NCI-H1930 (cell line): ENCODE measurements around the gene CCDC122.
A peak's percentile ranks its signal among the peaks of the same experiment; 100 is the strongest.

Experiments
- DNase-seq, 2 experiments: peaks; one replicate each; lab custom pipeline; 2025; lab: John Stamatoyannopoulos, UW

Gene CCDC122

DNA sequence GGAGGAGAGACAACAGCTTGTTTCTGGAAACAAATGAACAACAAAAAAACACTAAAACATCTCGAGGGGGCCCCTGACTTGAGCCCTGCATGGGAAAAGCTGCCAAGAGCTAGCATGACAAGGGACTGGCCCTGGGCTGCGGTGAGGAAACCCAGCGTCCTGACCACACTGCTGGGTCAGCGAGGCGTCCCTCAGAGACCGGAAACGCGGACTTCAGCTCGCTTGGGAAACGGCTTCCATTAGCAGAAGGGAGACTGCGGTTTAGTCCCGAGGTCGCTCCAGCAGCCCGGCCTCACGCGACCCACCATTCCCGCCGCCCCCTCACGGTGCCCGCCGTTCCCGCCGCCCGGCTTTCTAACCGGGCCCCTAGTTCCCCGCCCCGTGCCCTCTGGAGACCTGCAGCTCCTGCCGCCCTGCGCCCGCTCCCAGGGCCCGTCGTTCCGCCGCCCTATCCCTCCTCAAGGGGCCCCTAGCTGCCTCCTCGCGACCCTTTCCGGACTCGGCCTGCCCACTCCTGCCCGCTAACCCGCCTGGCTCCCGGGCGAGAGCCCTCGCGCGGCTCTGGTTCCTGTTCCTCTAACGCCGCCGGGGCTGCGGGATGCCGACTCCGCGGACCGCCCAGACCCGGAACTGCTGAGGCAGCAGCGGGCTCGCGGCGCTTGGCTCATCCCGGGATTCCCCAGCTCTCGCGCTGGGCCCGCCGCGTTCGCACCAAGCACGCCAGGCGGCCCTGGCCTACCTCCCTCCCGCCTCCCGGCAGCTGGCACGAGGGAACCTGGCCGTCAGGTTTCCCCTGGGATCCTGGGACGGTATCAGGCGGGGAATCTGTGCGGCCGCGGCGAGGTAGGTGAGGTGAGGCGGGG lies at the start of gene CCDC122:
CCDC122 (minus strand) TSS at position 849 of the 863 bp plus-strand sequence. CDS start 10,364 bp downstream, outside the sequence.
- DNase-seq, result peak; percentile 69 to 74

DNA sequence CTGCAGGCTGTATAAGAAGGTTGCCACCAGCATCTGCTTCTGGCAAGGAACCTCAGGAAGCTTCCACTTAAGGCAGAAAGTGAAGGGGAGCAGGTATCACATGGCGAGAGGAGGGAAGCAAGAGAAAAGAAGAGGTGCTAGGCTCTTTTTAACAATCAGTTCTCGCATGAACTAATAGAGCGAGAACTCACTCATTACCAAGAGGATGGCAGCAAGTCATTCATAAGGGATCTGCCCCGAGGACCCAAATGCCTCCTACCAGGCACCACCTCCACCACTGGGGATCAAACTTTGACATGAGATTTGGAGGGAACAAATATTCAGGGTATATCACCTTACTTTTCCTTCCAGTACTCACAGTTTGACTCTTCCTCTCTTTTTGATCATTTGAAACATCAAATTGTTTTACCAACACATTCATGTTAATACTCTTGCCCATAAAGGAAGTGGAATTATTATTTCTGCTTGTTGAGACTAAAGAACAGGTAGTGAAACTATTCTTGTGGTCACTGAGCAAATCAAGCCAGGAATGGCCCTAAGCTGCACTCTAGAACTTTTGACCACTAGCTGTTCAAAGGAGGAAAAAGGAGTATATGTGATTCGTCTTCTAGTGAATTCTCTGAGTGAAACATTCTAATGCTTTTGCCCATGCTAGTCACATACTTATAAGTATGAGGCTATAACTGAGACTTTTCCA lies 45.2 kb upstream of the CCDC122 start:
- no peak for DNase-seq

DNA sequence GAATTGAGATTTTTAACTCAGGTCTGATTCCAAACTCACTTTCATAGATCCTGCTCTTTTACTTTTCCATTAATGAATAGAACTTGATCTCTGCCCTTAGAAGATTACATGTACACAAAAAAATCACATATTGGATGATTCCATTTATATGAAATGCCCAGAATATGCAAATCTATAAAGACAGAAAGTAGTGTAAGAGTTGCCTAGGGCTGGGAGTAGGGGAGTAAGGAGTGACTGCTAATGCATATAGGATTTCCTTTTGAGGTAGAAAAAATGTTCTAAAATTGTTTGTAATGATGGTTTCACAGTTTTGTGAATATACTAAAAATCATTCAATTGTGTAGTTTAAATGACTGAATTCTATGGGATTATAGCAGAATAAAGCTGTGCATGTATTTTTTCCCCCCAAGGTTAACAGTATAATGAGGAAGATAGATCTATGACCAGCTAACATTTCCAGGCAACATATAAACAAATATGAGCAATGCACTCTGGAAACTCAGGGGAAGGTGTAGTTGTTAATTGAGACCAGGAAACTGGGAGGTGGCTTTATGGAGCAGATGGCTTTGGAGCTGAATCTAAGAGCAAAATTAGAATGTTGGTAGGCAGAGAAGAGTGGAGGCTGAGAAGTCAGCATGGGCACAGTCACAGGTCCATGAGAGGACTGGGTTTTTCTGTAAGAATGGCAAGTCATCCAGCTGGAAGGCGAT lies 41.6 kb upstream of the CCDC122 start:
- no peak for DNase-seq

DNA sequence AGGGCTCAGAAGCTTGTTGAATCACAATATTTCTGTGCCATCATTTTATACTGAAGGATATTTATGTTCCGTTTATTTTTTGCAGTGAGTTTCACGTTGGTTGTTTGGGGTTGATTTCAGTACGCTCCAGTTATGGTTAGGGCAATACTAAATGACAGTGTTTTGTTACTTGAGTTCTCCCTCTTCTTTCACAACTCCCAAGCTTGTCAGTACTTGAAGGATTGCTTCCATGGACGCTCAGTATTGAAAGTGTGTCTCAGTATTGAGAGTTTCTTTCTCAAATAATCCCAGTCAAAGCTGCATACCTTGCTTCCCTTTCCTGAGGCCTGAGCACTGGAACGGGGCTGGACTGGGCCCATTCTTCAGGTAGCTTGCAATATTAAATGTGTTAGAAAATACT lies 39.1 kb upstream of the CCDC122 start:
- no peak for DNase-seq

DNA sequence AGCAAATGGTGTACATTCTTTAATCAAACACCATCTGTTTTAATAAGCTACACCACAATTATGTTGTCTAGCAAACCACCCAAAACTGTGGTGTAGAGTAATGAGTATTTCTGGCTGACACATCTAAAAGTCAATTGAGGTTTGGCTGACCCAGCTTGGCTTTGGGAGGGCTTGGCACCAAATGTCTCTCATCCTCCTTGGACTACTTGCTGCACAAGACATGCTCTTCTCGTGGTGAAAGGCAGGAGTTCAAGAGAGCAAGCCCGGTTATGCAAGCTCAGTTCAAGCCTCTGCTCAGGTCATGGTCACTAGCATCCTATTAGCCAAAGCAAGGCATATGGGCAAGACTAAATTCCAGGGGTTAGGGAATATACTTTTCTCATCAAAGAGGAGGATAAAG lies 37.3 kb upstream of the CCDC122 start:
- DNase-seq, result no peak

DNA sequence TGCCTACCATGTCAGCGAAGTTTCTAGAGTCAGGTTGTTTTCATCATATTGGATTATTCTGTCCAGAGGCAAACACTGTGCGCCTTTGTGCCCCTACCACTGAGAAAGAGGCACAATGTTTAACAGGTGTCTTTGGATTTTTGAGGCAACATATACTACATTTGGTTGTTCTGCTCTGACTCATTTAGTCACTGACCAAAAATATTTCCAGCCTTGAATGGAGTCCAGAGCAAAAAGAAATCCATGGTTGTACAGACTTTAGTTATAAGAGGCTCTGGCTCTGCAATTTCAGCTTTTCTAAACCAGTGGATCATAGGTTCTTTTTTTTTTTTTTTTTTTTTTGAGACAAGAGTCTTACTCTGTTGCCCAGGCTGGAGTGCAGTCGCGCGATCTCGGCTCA lies 35.9 kb upstream of the CCDC122 start:
- no peak for DNase-seq

DNA sequence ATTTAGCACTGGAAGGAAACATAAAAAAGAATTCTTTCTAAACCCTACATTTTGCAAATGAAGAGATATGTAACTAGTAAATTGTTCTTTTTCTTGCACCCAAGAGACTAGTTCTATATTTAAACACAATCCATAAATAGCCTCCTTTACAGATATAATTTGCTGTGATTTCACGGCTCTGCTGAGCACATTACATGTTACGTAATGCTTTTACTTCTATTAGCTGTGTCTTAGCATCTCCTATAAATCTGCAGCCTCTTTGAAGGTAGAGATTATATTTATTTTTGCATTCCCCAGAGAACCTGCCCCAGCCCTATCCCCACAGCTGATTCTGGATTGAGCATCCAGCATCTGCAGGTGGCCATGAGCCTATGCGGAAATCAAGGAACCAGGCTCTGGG lies 32.3 kb upstream of the CCDC122 start:
- DNase-seq, result peak in 1 of 2 experiments; percentile 38

DNA sequence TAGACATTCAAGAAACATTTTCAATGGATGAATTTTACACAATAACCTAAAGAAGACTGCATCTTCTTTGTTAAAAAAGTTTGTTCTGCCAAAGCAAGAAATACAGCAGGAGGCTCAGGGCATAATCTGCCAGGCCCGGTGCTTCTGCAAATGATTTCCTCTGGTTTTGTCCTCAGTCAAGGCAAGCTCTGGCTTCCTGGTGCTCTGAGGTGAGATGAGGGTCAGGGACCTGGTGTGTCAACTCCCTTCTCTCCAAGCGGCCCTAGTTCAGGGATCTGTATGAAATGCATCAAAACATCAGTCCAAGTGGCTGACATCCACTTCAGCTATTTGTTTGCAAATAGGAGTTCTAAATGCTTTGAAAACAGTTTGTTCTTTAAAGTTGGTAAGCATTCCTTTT lies 31.7 kb upstream of the CCDC122 start:
- no peak for DNase-seq

DNA sequence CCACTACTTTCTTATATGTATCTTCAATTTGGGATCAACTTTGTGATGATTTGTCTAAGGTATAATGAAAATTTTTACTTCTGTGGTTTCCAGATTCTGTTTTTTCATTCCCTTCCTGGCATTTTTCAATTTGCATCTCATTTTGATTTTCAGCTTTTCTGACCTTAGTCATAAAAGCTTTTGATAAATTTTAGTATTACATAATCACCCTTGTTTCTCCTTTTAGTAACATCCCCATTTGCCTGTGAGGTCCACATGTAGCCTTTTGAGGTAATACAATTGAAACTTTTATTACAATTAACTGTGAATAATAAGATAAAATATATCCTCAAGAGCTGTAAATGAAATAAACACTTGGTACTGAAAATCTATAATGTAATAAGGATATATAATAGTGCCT lies 31.3 kb upstream of the CCDC122 start:
- DNase-seq, result no peak

DNA sequence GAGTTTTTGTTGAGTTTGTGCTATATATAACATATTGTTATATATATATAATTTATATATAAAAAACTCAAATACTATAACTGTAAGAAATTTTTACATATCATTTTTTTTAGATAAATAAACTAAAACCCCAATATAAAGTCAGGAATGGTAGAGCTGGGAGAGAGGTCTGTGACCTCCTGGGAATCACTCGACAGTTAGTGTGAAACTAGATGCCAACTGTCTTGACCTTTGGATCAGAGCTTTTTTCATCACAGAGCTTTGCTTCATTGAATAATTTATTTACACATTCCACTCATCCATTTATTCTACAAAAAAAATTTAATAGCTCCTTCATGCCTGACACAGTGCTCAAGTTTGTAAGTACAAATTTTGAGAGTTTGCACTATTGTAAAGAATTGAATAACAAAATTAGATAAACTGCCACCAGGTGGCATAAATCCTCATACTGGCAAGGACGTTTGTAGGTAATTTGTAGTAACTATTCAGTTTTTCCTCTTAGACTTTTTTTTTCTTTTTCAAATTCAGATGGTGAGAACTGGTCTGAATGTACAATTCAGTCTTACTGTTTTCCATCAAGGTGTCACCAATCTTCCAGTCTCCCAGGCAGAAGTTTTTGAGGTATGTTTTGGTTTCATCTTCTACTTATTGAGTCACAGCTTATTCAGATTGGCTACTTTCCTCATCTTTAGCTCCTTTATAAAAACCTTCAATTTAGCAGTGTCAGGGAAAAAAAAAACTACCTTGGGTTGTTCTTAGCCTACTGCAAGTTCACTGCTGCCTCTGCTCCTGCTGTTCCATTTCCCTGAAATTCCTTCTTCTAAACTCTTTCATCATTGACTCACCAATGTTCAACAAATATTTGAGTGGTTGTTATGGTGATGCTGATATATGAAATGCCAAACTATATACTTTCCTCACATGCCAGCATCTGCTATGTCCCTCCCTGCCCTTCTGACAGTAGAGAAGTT lies 28.9 kb upstream of the CCDC122 start:
- DNase-seq, result peak in 1 of 2 experiments; percentile 58

DNA sequence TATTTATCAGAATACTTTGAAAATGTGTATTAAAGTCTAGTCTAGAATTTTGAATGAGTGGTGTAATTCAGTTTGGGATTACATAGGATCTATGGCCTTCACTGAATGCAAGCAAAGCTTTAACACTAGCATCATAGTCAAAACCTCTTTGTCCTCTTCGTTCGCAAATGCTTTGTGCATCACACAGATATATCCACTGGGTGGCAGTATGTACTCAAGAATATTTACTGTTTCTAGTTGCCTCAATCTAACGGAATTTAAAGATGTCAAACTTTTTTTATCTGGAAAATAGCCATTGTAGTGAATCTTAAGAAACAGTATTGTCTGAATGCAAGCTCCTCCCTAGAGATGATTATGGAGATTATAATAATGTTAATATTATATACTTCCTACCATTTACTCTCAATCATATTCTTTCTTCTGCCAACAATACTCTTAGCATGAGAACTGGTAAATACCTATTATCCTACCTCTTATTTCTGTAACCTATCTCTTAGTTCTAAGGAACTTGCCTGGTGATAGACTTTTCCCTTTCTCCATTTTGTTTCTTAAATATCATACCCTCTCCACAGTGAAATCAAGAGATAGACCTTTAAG lies 26.0 kb upstream of the CCDC122 start:
- peak; percentile 42 to 76 for DNase-seq

DNA sequence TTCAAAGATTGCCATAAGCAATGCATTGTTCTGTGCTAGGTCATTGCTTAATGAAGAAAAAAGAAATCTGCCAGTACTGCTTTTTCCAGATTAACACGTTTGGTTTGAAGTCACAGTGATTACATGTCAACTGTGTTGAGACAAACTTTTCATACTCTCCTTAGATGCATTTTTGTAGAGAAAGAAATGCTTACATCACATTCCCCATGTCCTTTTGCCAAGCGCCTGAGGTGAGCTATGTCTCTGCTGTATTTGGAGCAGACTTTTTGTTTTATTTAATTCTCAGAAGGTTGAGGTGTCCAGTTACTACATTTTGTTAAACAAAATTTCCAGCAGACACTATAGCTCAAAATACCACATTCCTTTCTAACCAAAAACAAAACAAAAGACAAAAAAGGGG lies 16.4 kb upstream of the CCDC122 start:
- no peak for DNase-seq

DNA sequence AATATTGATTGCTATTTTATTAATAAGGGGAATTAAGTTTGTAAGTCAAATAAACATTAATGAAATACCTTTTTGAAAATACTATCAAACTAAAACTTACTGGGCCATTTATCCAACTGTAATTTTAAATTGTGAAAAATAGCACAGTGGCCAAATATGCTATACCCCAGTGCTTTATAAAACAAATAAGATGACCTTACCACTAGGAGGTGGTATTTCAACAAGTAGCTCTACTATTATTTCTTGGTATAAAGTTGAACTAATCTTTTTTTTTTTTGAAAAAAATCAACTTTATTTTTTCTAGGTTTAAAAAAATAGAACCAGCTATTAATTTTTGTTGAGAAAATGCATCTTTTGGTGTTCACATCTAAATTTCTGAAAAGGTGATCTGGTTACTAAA lies 14.9 kb upstream of the CCDC122 start:
- no peak for DNase-seq

DNA sequence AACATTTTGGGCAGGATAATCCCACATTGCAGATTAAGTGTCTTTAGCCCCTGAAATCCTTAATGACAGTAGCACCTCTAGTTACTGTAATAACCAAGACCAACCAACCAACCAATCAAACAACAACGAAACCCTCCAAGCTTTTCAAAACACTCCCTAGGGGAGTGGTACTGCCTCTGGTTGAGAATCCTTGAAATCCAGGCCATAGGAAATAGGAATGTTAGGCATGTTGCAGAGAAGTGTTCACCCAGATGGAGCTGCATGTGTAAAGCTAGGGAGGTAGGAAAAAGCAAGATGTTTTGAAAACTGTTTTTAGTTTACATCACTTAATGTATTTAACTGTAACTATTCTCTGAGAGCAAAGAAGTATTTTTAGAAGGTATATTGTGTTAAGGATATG lies 4.7 kb upstream of the CCDC122 start:
- no peak for DNase-seq

DNA sequence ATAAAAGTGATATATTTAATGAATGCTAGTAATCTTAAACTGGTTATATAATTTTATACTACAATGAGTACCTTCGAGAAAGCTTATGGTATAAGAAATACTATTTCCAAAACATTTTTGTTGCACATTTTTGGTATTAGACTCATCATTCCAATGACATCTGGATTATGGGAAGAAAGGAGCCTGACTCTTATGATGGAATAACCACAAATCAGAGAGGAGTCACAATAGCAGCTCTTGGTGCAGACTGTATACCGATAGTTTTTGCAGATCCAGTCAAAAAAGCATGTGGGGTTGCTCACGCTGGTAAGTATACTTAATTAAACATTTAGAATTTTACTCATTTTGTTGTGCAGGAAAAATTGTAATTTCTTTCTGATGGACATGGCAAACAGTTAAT lies 4.1 kb upstream of the CCDC122 start:
- no peak for DNase-seq

DNA sequence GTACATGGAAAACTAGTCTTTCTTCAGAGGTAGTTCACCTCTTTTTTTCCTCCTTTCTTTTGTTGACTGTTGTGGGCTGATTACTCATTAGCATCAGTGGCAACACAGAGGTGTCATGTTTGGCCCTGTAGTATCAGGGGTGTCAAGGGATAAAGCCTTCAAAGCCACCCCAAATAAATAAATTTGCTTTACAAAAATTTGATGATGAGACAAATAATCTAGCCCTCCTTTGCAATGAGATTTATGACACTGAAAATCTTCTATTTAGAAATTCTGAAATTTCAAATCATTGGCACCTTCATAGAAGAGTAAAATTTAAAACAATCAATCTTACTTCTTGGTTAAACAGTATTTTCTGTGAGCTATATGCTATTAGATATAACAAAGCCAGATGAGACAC lies 2.0 kb upstream of the CCDC122 start:
- no peak for DNase-seq

DNA sequence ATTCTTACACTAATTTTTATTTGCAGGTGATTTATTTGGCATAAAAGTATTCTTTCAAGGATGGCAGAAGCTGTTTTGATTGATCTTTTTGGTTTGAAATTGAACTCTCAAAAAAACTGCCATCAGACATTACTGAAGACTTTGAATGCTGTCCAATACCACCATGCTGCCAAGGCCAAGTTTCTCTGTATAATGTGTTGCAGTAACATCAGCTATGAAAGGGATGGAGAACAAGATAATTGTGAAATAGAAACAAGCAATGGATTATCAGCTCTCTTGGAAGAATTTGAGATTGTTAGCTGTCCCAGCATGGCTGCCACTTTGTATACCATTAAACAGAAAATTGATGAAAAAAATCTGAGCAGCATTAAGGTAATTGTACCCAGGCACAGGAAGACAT lies 1.4 kb upstream of the CCDC122 start:
- DNase-seq, result no peak

DNA sequence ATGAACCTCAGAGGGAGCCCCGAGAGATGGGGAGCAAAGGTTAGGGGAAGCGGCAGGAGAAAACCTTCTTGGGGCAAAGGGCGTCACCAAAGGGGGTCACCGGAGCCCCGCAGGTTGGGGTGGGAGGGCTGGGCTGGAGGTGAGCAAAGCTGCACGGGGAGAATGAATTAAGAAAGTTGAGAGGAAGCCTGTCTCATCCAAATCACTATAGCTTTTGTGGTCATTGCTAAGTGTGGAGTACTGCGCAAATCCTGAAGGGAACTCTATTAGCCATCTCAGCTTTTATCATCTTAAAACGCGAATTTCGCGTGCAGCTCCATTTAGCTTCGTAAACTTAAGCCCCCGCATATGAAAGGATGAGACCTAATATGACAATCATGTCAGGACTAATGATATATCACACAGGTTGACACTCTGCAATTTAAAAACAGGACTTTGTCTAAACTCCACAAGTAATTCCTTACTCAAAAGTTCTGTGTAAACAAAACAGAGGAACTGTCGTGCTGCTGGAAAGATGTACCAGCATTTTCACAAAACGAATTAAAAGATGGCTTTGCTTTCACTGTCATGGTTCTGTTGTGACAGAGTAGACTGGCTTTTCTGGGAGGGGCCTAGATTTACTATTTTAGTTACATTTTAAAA lies 795 bp upstream of the CCDC122 start:
- no peak for DNase-seq

DNA sequence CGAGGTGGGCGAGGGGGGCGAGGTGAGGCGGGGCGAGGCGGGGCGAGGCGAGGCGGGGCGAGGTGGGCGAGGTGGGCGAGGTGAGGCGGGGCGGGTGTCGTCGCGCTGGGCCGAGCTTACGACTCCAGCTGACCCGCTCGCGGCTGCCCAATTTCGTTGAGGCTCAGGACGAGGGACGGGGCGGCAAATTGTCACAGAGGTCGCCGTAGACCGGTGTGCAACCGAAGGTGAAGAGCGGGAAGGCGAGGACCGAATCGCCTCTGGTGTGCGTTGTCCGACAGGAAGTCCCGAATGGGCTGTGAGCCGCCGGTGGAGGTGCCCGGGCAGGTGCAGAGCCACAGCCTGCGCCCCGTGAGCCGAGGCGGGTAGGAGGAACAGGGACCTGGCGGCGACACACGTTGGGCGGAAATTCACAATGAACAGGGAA lies 228 bp upstream of the CCDC122 start, which contains the start of gene LACC1:
LACC1 (plus strand) TSS at position 150 of the 427 bp plus-strand sequence. CDS start 1,082 bp downstream, outside the sequence.
- peak in 1 of 2 experiments; percentile 68 for DNase-seq

DNA sequence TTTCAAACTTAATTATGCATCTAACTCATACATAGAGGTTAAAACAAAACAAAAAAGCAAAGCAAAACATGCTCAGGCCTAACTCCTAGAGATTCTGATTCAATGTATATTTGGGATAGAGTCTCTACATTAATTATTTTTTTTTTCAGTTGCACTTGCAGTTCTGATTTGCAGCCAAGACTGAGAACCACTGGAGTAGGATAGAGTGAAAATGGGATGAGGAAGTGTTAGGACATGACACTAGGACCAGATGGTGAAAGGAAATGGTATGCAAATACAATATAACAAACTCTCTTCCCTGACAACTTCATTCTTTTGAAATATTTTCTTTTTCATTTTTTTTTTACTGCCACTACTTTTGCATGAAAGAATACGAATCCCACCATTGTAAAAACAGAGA lies 1.8 kb downstream of the CCDC122 start:
- no peak for DNase-seq
